ENCODE data around the gene SNRK.

DNA sequence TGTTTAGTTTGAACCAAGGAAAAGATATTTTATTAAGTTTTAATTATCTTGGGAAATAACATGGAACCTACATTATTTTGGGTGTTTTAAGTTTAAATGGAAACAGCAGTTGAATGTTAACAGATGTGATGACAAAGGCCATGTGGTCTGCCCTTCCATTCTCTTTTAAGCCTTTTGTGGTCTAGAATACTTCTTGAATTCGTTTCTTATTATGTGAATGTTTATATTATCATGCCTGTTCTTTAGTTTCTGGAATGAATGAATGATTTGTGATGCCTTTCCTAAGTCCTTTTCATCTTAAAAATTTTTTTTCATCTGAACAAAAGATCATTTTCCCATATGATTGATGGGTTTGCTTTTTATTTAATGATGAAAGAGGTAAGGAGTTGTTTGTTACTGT lies 44.6 kb downstream of the SNRK start:
- no peak for TF ChIP-seq EZH2 (IDR thresholded peaks at IDR 0.05)
- TF ChIP-seq, protein P1, sequence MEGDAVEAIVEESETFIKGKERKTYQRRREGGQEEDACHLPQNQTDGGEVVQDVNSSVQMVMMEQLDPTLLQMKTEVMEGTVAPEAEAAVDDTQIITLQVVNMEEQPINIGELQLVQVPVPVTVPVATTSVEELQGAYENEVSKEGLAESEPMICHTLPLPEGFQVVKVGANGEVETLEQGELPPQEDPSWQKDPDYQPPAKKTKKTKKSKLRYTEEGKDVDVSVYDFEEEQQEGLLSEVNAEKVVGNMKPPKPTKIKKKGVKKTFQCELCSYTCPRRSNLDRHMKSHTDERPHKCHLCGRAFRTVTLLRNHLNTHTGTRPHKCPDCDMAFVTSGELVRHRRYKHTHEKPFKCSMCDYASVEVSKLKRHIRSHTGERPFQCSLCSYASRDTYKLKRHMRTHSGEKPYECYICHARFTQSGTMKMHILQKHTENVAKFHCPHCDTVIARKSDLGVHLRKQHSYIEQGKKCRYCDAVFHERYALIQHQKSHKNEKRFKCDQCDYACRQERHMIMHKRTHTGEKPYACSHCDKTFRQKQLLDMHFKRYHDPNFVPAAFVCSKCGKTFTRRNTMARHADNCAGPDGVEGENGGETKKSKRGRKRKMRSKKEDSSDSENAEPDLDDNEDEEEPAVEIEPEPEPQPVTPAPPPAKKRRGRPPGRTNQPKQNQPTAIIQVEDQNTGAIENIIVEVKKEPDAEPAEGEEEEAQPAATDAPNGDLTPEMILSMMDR (IDR thresholded peaks at IDR 0.05) = no peak

Measured in neural progenitor cell (in vitro differentiated cells).